Tibial nerve (tissue), 4 donors: ENCODE measurements around the gene GRIN3B. TPM values are rescaled to one million over a fixed set of nuclear protein-coding genes. Genes with fewer than 3 reads are reported as not detected.

Experiments
- DNase-seq, 2 donors: peaks; one replicate each; pipeline ENCODE4 v3.0.0-alpha.2; 2019; ENCODE audit warnings: low spot score in 2 of 2
- H3K27ac ChIP-seq, 4 donors: fragments of 200-600 bp; sonication (generic) in 3 of 4; one replicate each; pipeline ENCODE4 v1.5.1; 2017 to 2019; ENCODE audit warnings: mild to moderate bottlenecking in 1 of 4
- H3K27me3 ChIP-seq, 2 donors: fragments of 200-600 bp; sonication (generic) in 1 of 2; one replicate each; pipeline versions ENCODE4 v1.5.1 to v1.6.0; 2017 to 2019
- H3K36me3 ChIP-seq, 3 donors: fragments of 200-600 bp; sonication (generic); one replicate each; pipeline ENCODE4 v1.5.1; 2018 to 2019
- H3K4me1 ChIP-seq, 4 donors: fragments of 200-600 bp; sonication (generic) in 3 of 4; one replicate each; pipeline ENCODE4 v1.5.1; 2017 to 2019
- H3K4me3 ChIP-seq, 4 donors: fragments of 200-600 bp; sonication (generic) in 3 of 4; one replicate each; pipeline ENCODE4 v1.5.1; 2017 to 2019; ENCODE audit warnings: mild to moderate bottlenecking in 1 of 4, moderate library complexity in 1 of 4
- H3K9me3 ChIP-seq, 4 donors: fragments of 200-600 bp; sonication (generic) in 3 of 4; one replicate each; pipeline ENCODE4 v1.5.1; 2017 to 2019
- EP300 ChIP-seq, 2 donors: sonication (generic); formaldehyde crosslinking; IDR thresholded peaks; one replicate each; pipeline ENCODE4 v1.6.1; 2017; ENCODE audit warnings: antibody characterized with exemption in 2 of 2, mild to moderate bottlenecking in 1 of 2
- POLR2A ChIP-seq, 2 donors: fragments of 450-650 bp; IDR thresholded peaks; one replicate each; pipeline ENCODE4 v1.6.1; 2017; ENCODE audit warnings: antibody characterized with exemption in 2 of 2, mild to moderate bottlenecking in 2 of 2, moderate library complexity in 2 of 2
- WGBS, 2 donors: methylation state at CpG; one replicate each; pipeline ENCODE4 v1.1.5; 2018; 5-methylcytosine and 5-hydroxymethylcytosine counted together
- total RNA-seq, 4 donors: library from RNA; depleted of rRNA; stranded (reverse); fragments of >200 nt; gene quantifications; one replicate each; pipeline ENCODE4 v1.1.0, GENCODE V29; 2016
- TF ChIP-seq, protein P1 (sequence below), 5 experiments: fragments of 200-600 bp in 3 of 5; fragments of 450-650 bp in 2 of 5; sonication (generic) in 3 of 5; IDR thresholded peaks; one replicate each; pipeline ENCODE4 v1.5.1; 2016 to 2019; ENCODE audit warnings: antibody characterized with exemption in 5 of 5, mild to moderate bottlenecking in 3 of 5, moderate library complexity in 2 of 5

The GRIN3B gene
- total RNA-seq, 4 donors from 2014 or later = 2.4 TPM; not detected in 3

DNA sequence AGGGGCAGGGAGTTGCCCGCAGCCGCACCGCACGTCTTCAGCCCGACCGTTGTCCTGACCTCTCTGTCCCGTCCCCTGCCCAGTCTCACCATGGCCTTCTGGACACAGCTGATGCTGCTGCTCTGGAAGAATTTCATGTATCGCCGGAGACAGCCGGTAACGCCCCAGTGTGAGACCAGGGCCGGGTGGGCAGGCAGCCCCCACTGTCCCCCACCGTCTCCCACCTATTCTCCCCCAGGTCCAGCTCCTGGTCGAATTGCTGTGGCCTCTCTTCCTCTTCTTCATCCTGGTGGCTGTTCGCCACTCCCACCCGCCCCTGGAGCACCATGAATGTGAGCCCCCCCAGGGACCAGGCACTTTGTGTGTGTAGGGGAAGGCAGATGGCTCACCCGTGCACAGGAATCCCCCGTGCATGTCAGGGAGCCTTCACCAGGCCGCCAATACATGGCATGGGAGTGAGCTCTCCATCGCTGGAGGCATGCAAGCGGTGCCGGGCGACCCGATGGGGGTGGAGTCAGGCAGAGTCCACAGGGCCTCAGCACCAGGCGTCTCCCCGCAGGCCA, 41.1 kb downstream of the GRIN3B start:
- peak overlapping the region in 3 of 4 donors; percentile 15 to 59 (median 56) for H3K4me3 ChIP-seq
- no peak for TF ChIP-seq POLR2A (IDR thresholded peaks at IDR 0.05)
- TF ChIP-seq, protein P1, sequence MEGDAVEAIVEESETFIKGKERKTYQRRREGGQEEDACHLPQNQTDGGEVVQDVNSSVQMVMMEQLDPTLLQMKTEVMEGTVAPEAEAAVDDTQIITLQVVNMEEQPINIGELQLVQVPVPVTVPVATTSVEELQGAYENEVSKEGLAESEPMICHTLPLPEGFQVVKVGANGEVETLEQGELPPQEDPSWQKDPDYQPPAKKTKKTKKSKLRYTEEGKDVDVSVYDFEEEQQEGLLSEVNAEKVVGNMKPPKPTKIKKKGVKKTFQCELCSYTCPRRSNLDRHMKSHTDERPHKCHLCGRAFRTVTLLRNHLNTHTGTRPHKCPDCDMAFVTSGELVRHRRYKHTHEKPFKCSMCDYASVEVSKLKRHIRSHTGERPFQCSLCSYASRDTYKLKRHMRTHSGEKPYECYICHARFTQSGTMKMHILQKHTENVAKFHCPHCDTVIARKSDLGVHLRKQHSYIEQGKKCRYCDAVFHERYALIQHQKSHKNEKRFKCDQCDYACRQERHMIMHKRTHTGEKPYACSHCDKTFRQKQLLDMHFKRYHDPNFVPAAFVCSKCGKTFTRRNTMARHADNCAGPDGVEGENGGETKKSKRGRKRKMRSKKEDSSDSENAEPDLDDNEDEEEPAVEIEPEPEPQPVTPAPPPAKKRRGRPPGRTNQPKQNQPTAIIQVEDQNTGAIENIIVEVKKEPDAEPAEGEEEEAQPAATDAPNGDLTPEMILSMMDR (IDR thresholded peaks at IDR 0.05) = no peak
- no peak for TF ChIP-seq EP300 (IDR thresholded peaks at IDR 0.05)
- H3K36me3 ChIP-seq = peaks cover 0 to 15% (median 0%) of the 10 kb centered on the region in 3 donors
- 25 to 31% methylated on average over 19 to 25 of the region's 26 CpGs for WGBS, 2 donors
- H3K27ac ChIP-seq = peak overlapping the region in 2 of 4 donors; percentile 26 to 39
- no peak for DNase-seq
- H3K9me3 ChIP-seq = no peaks in the 10 kb centered on the region
- peaks cover 0 to 55% (median 25%) of the 10 kb centered on the region in 4 donors for H3K4me1 ChIP-seq
- peaks cover 0 to 25% of the 10 kb centered on the region in 2 donors for H3K27me3 ChIP-seq

DNA sequence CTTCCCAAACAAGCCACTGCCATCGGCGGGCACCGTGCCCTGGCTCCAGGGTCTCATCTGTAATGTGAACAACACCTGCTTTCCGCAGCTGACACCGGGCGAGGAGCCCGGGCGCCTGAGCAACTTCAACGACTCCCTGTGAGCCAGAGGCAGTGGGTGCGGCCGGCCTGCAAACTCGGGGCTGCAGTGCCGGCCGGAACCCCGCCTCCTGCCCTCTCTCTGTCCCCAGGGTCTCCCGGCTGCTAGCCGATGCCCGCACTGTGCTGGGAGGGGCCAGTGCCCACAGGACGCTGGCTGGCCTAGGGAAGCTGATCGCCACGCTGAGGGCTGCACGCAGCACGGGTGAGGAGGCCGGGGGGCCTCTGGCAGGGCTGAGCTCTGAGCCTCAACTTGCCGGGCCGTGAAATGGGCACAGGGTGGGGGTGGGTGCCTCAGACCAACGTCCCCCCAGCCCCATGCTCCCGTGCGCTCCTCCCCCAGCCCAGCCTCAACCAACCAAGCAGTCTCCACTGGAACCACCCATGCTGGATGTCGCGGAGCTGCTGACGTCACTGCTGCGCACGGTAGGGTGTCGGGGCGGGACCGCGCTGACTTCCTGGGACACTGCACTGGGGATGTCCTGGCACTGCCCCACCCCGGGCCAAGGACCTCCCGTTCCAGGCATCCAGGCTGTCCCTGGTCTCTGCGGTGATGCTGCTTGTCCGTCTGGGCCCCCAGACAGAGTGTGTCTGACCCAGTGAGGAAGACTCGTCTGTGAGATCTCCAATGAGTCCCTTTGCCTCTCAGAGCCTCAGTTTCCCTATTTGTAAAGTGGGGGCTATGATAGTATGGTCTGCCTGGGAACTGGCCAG, 41.8 kb downstream of the GRIN3B start:
- H3K9me3 ChIP-seq = no peaks in the 10 kb centered on the region
- H3K27ac ChIP-seq = peak overlapping the region in 2 of 4 donors; percentile 24 to 26
- no peak for DNase-seq
- 45 to 70% methylated on average over 9 to 36 of the region's 43 CpGs for WGBS, 2 donors
- H3K36me3 ChIP-seq = peaks cover 0 to 8% (median 0%) of the 10 kb centered on the region in 3 donors
- H3K4me3 ChIP-seq = no peak overlapping the region
- H3K27me3 ChIP-seq = peaks cover 0 to 25% of the 10 kb centered on the region in 2 donors
- peaks cover 0 to 55% (median 25%) of the 10 kb centered on the region in 4 donors for H3K4me1 ChIP-seq
- no peak for TF ChIP-seq POLR2A (IDR thresholded peaks at IDR 0.05)
- TF ChIP-seq, protein P1 (IDR thresholded peaks at IDR 0.05) = no peak
- no peak for TF ChIP-seq EP300 (IDR thresholded peaks at IDR 0.05)

DNA sequence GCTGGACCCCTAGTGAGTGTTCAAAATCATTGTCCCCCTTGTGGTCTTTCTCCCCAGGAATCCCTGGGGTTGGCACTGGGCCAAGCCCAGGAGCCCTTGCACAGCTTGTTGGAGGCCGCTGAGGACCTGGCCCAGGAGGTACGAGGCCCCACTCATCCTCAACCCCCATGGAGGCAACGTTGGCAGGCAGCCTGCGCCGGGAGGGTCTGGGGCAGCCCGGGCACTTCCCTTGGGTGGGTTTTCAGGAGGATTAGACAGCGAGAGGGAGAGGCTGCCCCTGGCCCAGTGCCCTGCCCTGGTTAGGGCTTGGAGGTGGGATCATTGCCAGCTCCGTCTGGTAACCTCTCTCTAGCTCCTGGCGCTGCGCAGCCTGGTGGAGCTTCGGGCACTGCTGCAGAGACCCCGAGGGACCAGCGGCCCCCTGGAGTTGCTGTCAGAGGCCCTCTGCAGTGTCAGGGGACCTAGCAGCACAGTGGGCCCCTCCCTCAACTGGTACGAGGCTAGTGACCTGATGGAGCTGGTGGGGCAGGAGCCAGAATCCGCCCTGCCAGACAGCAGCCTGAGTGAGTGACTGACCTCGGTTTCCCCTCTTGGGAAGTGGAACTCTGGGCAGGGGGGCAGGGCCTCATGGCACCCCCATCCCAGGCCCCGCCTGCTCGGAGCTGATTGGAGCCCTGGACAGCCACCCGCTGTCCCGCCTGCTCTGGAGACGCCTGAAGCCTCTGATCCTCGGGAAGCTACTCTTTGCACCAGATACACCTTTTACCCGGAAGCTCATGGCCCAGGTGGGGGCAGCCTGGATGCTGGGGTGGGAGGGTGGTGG, 42.7 kb downstream of the GRIN3B start:
- TF ChIP-seq, protein P1 (IDR thresholded peaks at IDR 0.05) = no peak
- TF ChIP-seq EP300 (IDR thresholded peaks at IDR 0.05) (no peak), POLR2A (IDR thresholded peaks at IDR 0.05) (no peak)
- Histone ChIP-seq H3K36me3 (no peaks in the 10 kb centered on the region), H3K4me3 (no peak overlapping the region), H3K9me3 (no peaks in the 10 kb centered on the region), H3K27me3 (peaks cover 0 to 25% of the 10 kb centered on the region in 2 donors), H3K4me1 (peaks cover 0 to 52% (median 25%) of the 10 kb centered on the region in 4 donors), H3K27ac (peak overlapping the region in 1 of 4 donors; percentile 24)
- no peak for DNase-seq
- WGBS, 2 donors = 43 to 46% methylated on average over 23 of the region's 23 CpGs

DNA sequence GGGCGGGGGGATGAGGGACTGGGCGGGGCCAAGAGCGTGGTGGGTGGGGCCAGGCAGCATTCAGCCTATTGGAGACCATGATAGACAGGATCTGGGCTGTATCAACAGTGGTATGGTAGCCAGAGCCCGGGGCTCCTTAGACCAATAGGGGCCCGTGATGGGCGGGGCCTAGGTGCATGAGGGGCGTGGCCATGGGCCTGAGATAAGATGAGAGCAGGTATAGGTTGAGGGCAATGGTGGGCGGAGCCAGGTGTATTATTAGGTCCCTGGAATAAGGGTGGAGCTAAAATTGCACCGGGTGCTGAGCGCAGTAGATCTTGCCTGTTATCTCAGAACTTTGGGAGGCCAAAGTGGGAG, 45.0 kb downstream of the GRIN3B start:
- no peak overlapping the region for H3K4me3 ChIP-seq
- TF ChIP-seq, protein P1 (IDR thresholded peaks at IDR 0.05) = no peak
- TF ChIP-seq POLR2A (IDR thresholded peaks at IDR 0.05) = no peak
- H3K27ac ChIP-seq = no peak overlapping the region
- no peak for DNase-seq
- H3K36me3 ChIP-seq = no peaks in the 10 kb centered on the region
- peaks cover 0 to 25% of the 10 kb centered on the region in 2 donors for H3K27me3 ChIP-seq
- H3K9me3 ChIP-seq = no peaks in the 10 kb centered on the region
- 82 to 85% methylated on average over 10 of the region's 10 CpGs for WGBS, 2 donors
- peaks cover 0 to 29% (median 13%) of the 10 kb centered on the region in 4 donors for H3K4me1 ChIP-seq
